ENCODE measurements around the gene C1QTNF12. TPM values are rescaled to one million over a fixed set of nuclear protein-coding genes. Genes with fewer than 3 reads are reported as not detected.
A peak's percentile ranks its signal among the peaks of the same experiment; 100 is the strongest.

Gene C1QTNF12
- total RNA-seq, 2 experiments from 2014 or later = 3.4 to 4.8 TPM

- H3K36me3 ChIP-seq (ENCODE audit: insufficient read depth, low read length) = peaks cover 2% of the 10 kb centered on the region
- no peaks in the 10 kb centered on the region for H3K9me3 ChIP-seq (ENCODE audit: control insufficient read depth in 1 of 2, insufficient read depth in 1 of 2, low read length in 2 of 2)
- H3K27me3 ChIP-seq (ENCODE audit: control insufficient read depth in 1 of 2, insufficient read depth in 2 of 2, low read length in 2 of 2) = no peaks in the 10 kb centered on the region
- peak in 4 of 14 experiments; percentile 2 to 31 (median 17) for DNase-seq
- Mint-ChIP-seq H3K36me3 (ENCODE audit: low read depth) (no peaks in the 10 kb centered on the region), H3K4me1 (ENCODE audit: low read depth) (peaks cover 30% of the 10 kb centered on the region), H3K4me3 (peak overlapping the region; percentile 48), H3K9me3 (no peaks in the 10 kb centered on the region), H3K27me3 (no peaks in the 10 kb centered on the region), H3K27ac (peak overlapping the region; percentile 44)
- intact Hi-C loops (cut with DNase I, micrococcal nuclease) = no loop called here
- CTCF ChIA-PET = no interaction called here
- H3K27ac ChIP-seq (ENCODE audit: low read depth in 1 of 2, low read length in 2 of 2) = no peak overlapping the region
- TF ChIP-seq, protein P1, sequence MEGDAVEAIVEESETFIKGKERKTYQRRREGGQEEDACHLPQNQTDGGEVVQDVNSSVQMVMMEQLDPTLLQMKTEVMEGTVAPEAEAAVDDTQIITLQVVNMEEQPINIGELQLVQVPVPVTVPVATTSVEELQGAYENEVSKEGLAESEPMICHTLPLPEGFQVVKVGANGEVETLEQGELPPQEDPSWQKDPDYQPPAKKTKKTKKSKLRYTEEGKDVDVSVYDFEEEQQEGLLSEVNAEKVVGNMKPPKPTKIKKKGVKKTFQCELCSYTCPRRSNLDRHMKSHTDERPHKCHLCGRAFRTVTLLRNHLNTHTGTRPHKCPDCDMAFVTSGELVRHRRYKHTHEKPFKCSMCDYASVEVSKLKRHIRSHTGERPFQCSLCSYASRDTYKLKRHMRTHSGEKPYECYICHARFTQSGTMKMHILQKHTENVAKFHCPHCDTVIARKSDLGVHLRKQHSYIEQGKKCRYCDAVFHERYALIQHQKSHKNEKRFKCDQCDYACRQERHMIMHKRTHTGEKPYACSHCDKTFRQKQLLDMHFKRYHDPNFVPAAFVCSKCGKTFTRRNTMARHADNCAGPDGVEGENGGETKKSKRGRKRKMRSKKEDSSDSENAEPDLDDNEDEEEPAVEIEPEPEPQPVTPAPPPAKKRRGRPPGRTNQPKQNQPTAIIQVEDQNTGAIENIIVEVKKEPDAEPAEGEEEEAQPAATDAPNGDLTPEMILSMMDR (IDR thresholded peaks at IDR 0.05) = no peak
- no peak overlapping the region for H3K4me3 ChIP-seq (ENCODE audit: low read length)
- POLR2A ChIA-PET = no interaction called here
- peaks cover 90% of the 10 kb centered on the region for H3K4me1 ChIP-seq (ENCODE audit: insufficient read depth, low read length)
- no peak for ATAC-seq (ENCODE audit: poor library complexity)
Measured at GRCh38 chr1:1210726-1211540, 35.6 kb downstream of the C1QTNF12 start.

DNA sequence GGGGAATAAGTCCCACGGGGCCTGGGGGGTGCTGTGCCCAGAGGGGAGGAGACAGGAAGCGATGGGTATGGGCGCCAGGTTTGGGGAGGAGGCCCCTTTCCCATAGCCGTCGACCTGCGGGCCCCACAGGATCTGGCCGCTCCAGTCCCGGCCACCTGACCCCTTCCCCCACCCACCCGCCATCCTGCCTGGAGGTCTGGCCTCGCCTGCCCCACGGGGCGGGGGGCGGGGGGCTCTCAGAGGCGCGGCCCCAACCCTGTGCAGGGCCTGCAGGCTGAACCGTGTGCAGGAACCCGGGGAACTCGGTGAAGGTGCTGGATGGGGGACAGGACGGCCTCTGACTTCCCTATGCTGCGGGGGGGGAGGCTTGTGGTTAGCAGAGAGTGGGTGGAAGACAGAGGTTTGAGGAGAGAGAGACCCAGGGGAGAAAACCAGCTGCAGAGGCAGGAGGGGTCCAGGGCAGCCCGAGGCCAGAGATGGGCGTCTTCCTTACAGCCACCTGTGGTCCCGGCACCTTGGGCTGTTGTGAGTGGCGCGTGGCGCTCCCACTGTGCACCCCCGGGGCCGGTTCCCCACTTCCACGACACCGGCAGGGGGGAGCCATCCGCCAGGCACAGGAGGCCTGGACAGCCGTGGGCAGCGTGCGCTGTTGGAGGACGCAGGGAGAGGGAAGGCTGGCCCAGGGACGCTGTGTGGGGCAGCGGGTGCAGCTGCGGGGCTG lies 37.6 kb downstream of the C1QTNF12 start:
- H3K4me1 ChIP-seq (ENCODE audit: insufficient read depth, low read length) = peaks cover 84% of the 10 kb centered on the region

DNA sequence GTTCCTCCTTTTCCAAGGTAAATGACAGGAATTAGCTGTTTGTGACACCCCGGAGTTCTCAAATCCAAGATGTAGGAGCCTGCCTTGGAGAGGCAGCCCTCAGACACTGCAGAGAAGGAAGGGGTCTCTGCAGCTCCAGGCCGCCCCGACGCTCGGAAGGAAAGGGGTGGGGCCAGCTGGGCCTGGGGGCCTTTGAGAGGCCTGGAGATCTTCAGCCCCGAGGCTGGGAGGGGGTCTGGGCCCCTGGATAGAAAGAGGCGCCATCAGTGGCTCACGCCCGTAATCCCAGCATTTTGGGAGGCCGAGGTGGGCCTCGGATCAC lies 39.0 kb downstream of the C1QTNF12 start:
- Mint-ChIP-seq H3K27ac (peak overlapping the region; percentile 88), H3K27me3 (no peaks in the 10 kb centered on the region), H3K36me3 (ENCODE audit: low read depth) (no peaks in the 10 kb centered on the region), H3K4me3 (peak overlapping the region; percentile 79), H3K4me1 (ENCODE audit: low read depth) (peaks cover 19% of the 10 kb centered on the region), H3K9me3 (no peaks in the 10 kb centered on the region)
- CTCF ChIA-PET = interaction anchor here (1.0 kb wide), 1 partner anchor 205 kb away, joined by 3 read pairs; no protein-coding TSS in a partner anchor
- H3K36me3 ChIP-seq (ENCODE audit: insufficient read depth, low read length) = peaks cover 2% of the 10 kb centered on the region
- H3K4me1 ChIP-seq (ENCODE audit: insufficient read depth, low read length) = peaks cover 70% of the 10 kb centered on the region
- ATAC-seq (ENCODE audit: poor library complexity) (no peak), DNase-seq (peak in 2 of 14 experiments; percentile 3 to 33)
- H3K9me3 ChIP-seq (ENCODE audit: control insufficient read depth in 1 of 2, insufficient read depth in 1 of 2, low read length in 2 of 2) = no peaks in the 10 kb centered on the region
- intact Hi-C loops (cut with DNase I, micrococcal nuclease) = loop anchor here in 1 of 2 experiments (5.0 kb wide), 1 partner anchor 50 kb away; no protein-coding TSS in a partner anchor
- H3K27ac ChIP-seq (ENCODE audit: low read depth in 1 of 2, low read length in 2 of 2) = peak overlapping the region in 1 of 2 donors; percentile 82
- no peaks in the 10 kb centered on the region for H3K27me3 ChIP-seq (ENCODE audit: control insufficient read depth in 1 of 2, insufficient read depth in 2 of 2, low read length in 2 of 2)
- TF ChIP-seq, protein P1 (IDR thresholded peaks at IDR 0.05) = no peak
- POLR2A ChIA-PET = interaction anchor here (0.8 to 1.8 kb wide), 5 partner anchors 9 to 66 kb away, joined by 3 to 9 read pairs (median 4); partner anchors contain the start of genes B3GALT6 and SDF4
- H3K4me3 ChIP-seq (ENCODE audit: low read length) = no peak overlapping the region

More for the DNA sequence above, 37.6 kb downstream of the C1QTNF12 start:
- Histone ChIP-seq H3K27ac (ENCODE audit: low read depth in 1 of 2, low read length in 2 of 2) (peak overlapping the region; percentile 21 to 82), H3K36me3 (ENCODE audit: insufficient read depth, low read length) (peaks cover 2% of the 10 kb centered on the region), H3K27me3 (ENCODE audit: control insufficient read depth in 1 of 2, insufficient read depth in 2 of 2, low read length in 2 of 2) (no peaks in the 10 kb centered on the region), H3K9me3 (ENCODE audit: control insufficient read depth in 1 of 2, insufficient read depth in 1 of 2, low read length in 2 of 2) (no peaks in the 10 kb centered on the region), H3K4me3 (ENCODE audit: low read length) (peak overlapping the region; percentile 50)
- ATAC-seq (ENCODE audit: poor library complexity) = peak; percentile 25
- intact Hi-C loops (cut with DNase I, micrococcal nuclease) = loop anchor here in 1 of 2 experiments (5.0 kb wide), 1 partner anchor 52 kb away; no protein-coding TSS in a partner anchor
- peak in 8 of 14 experiments; percentile 11 to 76 (median 50) for DNase-seq
- Mint-ChIP-seq H3K9me3 (no peaks in the 10 kb centered on the region), H3K4me1 (ENCODE audit: low read depth) (peaks cover 19% of the 10 kb centered on the region), H3K4me3 (peak overlapping the region; percentile 79), H3K27ac (peak overlapping the region; percentile 88), H3K36me3 (ENCODE audit: low read depth) (no peaks in the 10 kb centered on the region), H3K27me3 (no peaks in the 10 kb centered on the region)
- TF ChIP-seq, protein P1 (IDR thresholded peaks at IDR 0.05) = no peak
- POLR2A ChIA-PET = interaction anchor here (0.7 to 1.8 kb wide), 2 partner anchors 8 to 39 kb away, joined by 3 to 8 read pairs; no protein-coding TSS in a partner anchor
- CTCF ChIA-PET = interaction anchor here (0.5 kb wide), 1 partner anchor 21 kb away, joined by 3 read pairs; no protein-coding TSS in a partner anchor

Data from CD4-positive, alpha-beta T cell (primary cell).